SK-N-SH (cell line): ENCODE data around the gene SYT13. TPM values are rescaled to one million over a fixed set of nuclear protein-coding genes. Genes with fewer than 3 reads are reported as not detected.

ENCODE experiments used
- CTCF ChIA-PET: fragments of 300-600, 350-600 bp; formaldehyde crosslinking; extraction: SDS; loops from one replicate; lab custom pipeline; 2021; lab: Yijun Ruan, JAX
- POLR2A ChIA-PET: fragments of 350-600 bp; sonication (Branson Sonifier 250); formaldehyde crosslinking; extraction: SDS; loops from one replicate; lab custom pipeline; 2020; ENCODE audit warnings: antibody characterized with exemption, inconsistent platforms; lab: Yijun Ruan, JAX
- DNase-seq: peaks from one replicate; pipeline ENCODE4 v3.0.0; 2012
- H2AFZ ChIP-seq: fragments of 200-600 bp; sonication (generic); 2 replicates; pipeline ENCODE4 v1.8.1; 2016; ENCODE audit warnings: antibody characterized with exemption, mild to moderate bottlenecking, low read depth
- H3F3A ChIP-seq: fragments of 200-600 bp; sonication (generic); replicated peaks from 2 replicates; pipeline ENCODE3; 2016; ENCODE audit warnings: antibody characterized with exemption, mild to moderate bottlenecking; ENCODE audit not compliant: insufficient read depth
- H3K27ac ChIP-seq, 2 experiments: fragments of 200-500 bp in 1 of 2; fragments of 200-600 bp in 1 of 2; sonication (Bioruptor generic) in 1 of 2; sonication (generic), shearing (Covaris generic) in 1 of 2; 2 replicates each; pipeline versions ENCODE4 v1.5.1 to v1.6.1; 2014 to 2016; ENCODE audit warnings: low read depth in 2 of 2, inconsistent platforms in 1 of 2, low read length in 1 of 2, mild to moderate bottlenecking in 1 of 2, mixed read lengths in 1 of 2
- H3K27me3 ChIP-seq: fragments of 200-600 bp; sonication (generic), shearing (Covaris generic); 2 replicates; pipeline ENCODE4 v1.6.1; 2016; ENCODE audit warnings: mixed run types; ENCODE audit not compliant: insufficient read depth
- H3K36me3 ChIP-seq, 2 experiments: fragments of 200-500 bp in 1 of 2; fragments of 200-600 bp in 1 of 2; sonication (Bioruptor generic) in 1 of 2; sonication (generic) in 1 of 2; replicated peaks in 1 of 2; 2 replicates each; pipeline versions ENCODE3 to v1.5.1; 2014 to 2016; ENCODE audit warnings: low read length in 1 of 2, mild to moderate bottlenecking in 1 of 2; ENCODE audit not compliant: insufficient read depth in 2 of 2, control insufficient read depth in 1 of 2
- H3K4me1 ChIP-seq, 2 experiments: fragments of 200-500 bp in 1 of 2; fragments of 200-600 bp in 1 of 2; sonication (Bioruptor generic) in 1 of 2; sonication (generic), shearing (Covaris generic) in 1 of 2; 2 replicates each; pipeline versions ENCODE4 v1.5.1 to v1.6.1; 2014 to 2016; ENCODE audit warnings: low read depth in 1 of 2, low read length in 1 of 2, mixed run types in 1 of 2; ENCODE audit not compliant: insufficient read depth in 2 of 2, control insufficient read depth in 1 of 2
- H3K4me2 ChIP-seq: fragments of 200-600 bp; sonication (generic), shearing (Covaris generic); 2 replicates; pipeline ENCODE4 v1.6.1; 2017; ENCODE audit warnings: mixed run types
- H3K4me3 ChIP-seq, 2 experiments: fragments of 200-500 bp in 1 of 2; fragments of 200-600 bp in 1 of 2; sonication (Bioruptor generic) in 1 of 2; sonication (generic), shearing (Covaris generic) in 1 of 2; 2 replicates each; pipeline versions ENCODE4 v1.5.1 to v1.8.1; 2014 to 2016; ENCODE audit warnings: low read depth in 2 of 2, inconsistent platforms in 1 of 2, low read length in 1 of 2, mild to moderate bottlenecking in 1 of 2, mixed read lengths in 1 of 2, moderate library complexity in 1 of 2
- H3K79me2 ChIP-seq: fragments of 200-600 bp; sonication (generic); 2 replicates; pipeline ENCODE4 v1.8.1; 2017; ENCODE audit warnings: mild to moderate bottlenecking; ENCODE audit not compliant: insufficient read depth
- H3K9ac ChIP-seq: fragments of 200-600 bp; sonication (generic); 2 replicates; pipeline ENCODE4 v1.6.1; 2017; ENCODE audit warnings: mixed run types
- H3K9me2 ChIP-seq: fragments of 200-600 bp; sonication (generic); 2 replicates; pipeline ENCODE4 v1.6.1; 2017; ENCODE audit warnings: mixed run types
- H3K9me3 ChIP-seq: fragments of 200-600 bp; sonication (generic); 2 replicates; pipeline ENCODE4 v1.6.1; 2017; ENCODE audit warnings: mixed run types, mild to moderate bottlenecking, moderate library complexity
- H4K20me1 ChIP-seq: fragments of 200-600 bp; sonication (generic); 2 replicates; pipeline ENCODE4 v1.6.1; 2017; ENCODE audit warnings: mild to moderate bottlenecking, mixed run types; ENCODE audit not compliant: insufficient read depth
- CTCF ChIP-seq: fragments of 200-600 bp; sonication (generic); IDR thresholded peaks from 2 replicates; pipeline ENCODE4 v1.6.1; 2017; ENCODE audit warnings: antibody characterized with exemption, mild to moderate bottlenecking, moderate library complexity
- EZH2phosphoT487 ChIP-seq: fragments of 200-600 bp; sonication (generic); IDR thresholded peaks from 2 replicates; pipeline ENCODE4 v1.6.1; 2017; ENCODE audit warnings: low read depth, mixed run types, mild to moderate bottlenecking, antibody characterized with exemption, moderate library complexity, borderline replicate concordance
- FOSL2 ChIP-seq: IDR thresholded peaks from 2 replicates; pipeline ENCODE4 v1.4.0; 2012; ENCODE audit warnings: low read depth, mild to moderate bottlenecking, moderate library complexity, borderline replicate concordance
- FOXM1 ChIP-seq: IDR thresholded peaks from 2 replicates; pipeline ENCODE4 v1.4.0; 2012; ENCODE audit warnings: low read depth, mild to moderate bottlenecking
- GABPA ChIP-seq: IDR thresholded peaks from 2 replicates; pipeline ENCODE4 v1.4.0; 2012; ENCODE audit warnings: low read depth, mild to moderate bottlenecking
- GATA2 ChIP-seq: sonication (generic); formaldehyde crosslinking; IDR thresholded peaks from 2 replicates; pipeline ENCODE4 v1.5.0; 2020; ENCODE audit warnings: mild to moderate bottlenecking, missing genetic modification reagents
- MEF2A ChIP-seq: IDR thresholded peaks from 2 replicates; pipeline ENCODE4 v1.4.0; 2012; ENCODE audit warnings: low read depth, borderline replicate concordance
- PBX3 ChIP-seq: IDR thresholded peaks from 2 replicates; pipeline ENCODE4; 2012
- RXRA ChIP-seq: IDR thresholded peaks from 2 replicates; pipeline ENCODE4 v1.4.0; 2012; ENCODE audit warnings: low read depth, mild to moderate bottlenecking, borderline replicate concordance
- TAF1 ChIP-seq: IDR thresholded peaks from 2 replicates; pipeline ENCODE4 v1.6.1; 2012; ENCODE audit warnings: low read depth, mild to moderate bottlenecking, low read length, moderate library complexity, borderline replicate concordance
- TCF12 ChIP-seq: IDR thresholded peaks from 2 replicates; pipeline ENCODE4 v1.4.0; 2012
- TEAD4 ChIP-seq: IDR thresholded peaks from 2 replicates; pipeline ENCODE4 v1.4.0; 2012; ENCODE audit warnings: mild to moderate bottlenecking, borderline replicate concordance; ENCODE audit not compliant: insufficient read depth
- USF2 ChIP-seq: fragments of 150-350 bp; IDR thresholded peaks from 2 replicates; pipeline ENCODE4 v1.6.1; 2017; ENCODE audit warnings: antibody characterized with exemption, low read length, low read depth, borderline replicate concordance
- YY1 ChIP-seq: IDR thresholded peaks from 2 replicates; pipeline ENCODE4 v1.4.0; 2012; ENCODE audit warnings: low read depth, mild to moderate bottlenecking
- WGBS: methylation state at CpG from one replicate; pipeline ENCODE4 v1.1.6; 2017; ENCODE audit warnings: low lambda C conversion rate; 5-methylcytosine and 5-hydroxymethylcytosine counted together
- polyA plus RNA-seq, 3 experiments: library from polyadenylated mRNA; depleted of rRNA; stranded (reverse); fragments of >200 nt; gene quantifications; 2 replicates each; pipeline ENCODE4 v1.2.3, GENCODE V29; 2012
- TF ChIP-seq, protein P1 (sequence below): IDR thresholded peaks from 2 replicates; pipeline ENCODE4 v1.4.0; 2012; ENCODE audit warnings: low read depth, borderline replicate concordance
- TF ChIP-seq, protein P2 (sequence below): fragments of 150-350 bp; IDR thresholded peaks from 2 replicates; pipeline ENCODE4 v1.6.1; 2016; ENCODE audit warnings: mild to moderate bottlenecking, low read depth, low read length

SYT13 gene
- polyA plus RNA-seq, 1 of the 3 experiments (the other 2 are of a cell fraction), result not detected

DNA sequence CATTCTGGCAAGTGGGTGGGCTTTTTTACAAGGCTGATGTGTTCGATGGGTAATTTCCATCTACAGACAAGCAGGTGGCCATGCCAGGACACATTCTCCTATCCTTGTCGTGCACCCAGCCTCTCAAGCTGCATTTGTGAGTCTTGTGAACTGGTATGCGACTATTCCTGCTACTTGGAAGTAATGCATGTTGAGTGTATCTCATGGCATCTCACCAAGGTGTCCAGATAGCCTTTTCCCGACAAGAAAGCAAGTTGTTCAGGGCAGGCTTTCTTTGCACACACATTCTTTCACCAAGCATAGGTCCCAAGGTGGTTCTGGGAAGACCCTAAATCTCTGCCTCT, 18.8 kb upstream of the SYT13 start:
- no peak overlapping the region for H3K4me2 ChIP-seq
- no peak overlapping the region for H3K27ac ChIP-seq
- H3K4me3 ChIP-seq, result no peak overlapping the region
- H2AFZ ChIP-seq, result no peak overlapping the region
- no peak for TF ChIP-seq YY1
- no peak for TF ChIP-seq USF2
- TF ChIP-seq, protein P1, sequence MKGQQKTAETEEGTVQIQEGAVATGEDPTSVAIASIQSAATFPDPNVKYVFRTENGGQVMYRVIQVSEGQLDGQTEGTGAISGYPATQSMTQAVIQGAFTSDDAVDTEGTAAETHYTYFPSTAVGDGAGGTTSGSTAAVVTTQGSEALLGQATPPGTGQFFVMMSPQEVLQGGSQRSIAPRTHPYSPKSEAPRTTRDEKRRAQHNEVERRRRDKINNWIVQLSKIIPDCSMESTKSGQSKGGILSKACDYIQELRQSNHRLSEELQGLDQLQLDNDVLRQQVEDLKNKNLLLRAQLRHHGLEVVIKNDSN, result no peak
- no peak for TF ChIP-seq PBX3
- no peaks in the 10 kb centered on the region for H3K9me2 ChIP-seq
- no peaks in the 10 kb centered on the region for H3K36me3 ChIP-seq
- no peak for DNase-seq
- no peaks in the 10 kb centered on the region for H3F3A ChIP-seq
- no peaks in the 10 kb centered on the region for H3K4me1 ChIP-seq
- 54% methylated on average over 4 of the region's 4 CpGs for WGBS
- CTCF ChIA-PET, result interaction anchor here (0.9 to 1.6 kb wide), 5 partner anchors 27 to 200 kb away, joined by 3 to 6 read pairs (median 4); no protein-coding TSS in a partner anchor
- H3K9me3 ChIP-seq, result no peaks in the 10 kb centered on the region
- no peak overlapping the region for H3K9ac ChIP-seq
- peaks cover 28% of the 10 kb centered on the region for H3K27me3 ChIP-seq
- no peaks in the 10 kb centered on the region for H4K20me1 ChIP-seq
- no peaks in the 10 kb centered on the region for H3K79me2 ChIP-seq
- POLR2A ChIA-PET, result no interaction called here

GRCh38 chr11:45304111-45304991, 18.2 kb upstream of the SYT13 start:
- Histone ChIP-seq H3K79me2 (no peaks in the 10 kb centered on the region), H3K9me2 (no peaks in the 10 kb centered on the region), H3K27me3 (peaks cover 28% of the 10 kb centered on the region), H3K9ac (no peak overlapping the region), H4K20me1 (no peaks in the 10 kb centered on the region), H3K4me2 (no peak overlapping the region), H2AFZ (no peak overlapping the region), H3K4me1 (no peaks in the 10 kb centered on the region), H3K9me3 (no peaks in the 10 kb centered on the region), H3K4me3 (no peak overlapping the region), H3K27ac (no peak overlapping the region), H3K36me3 (no peaks in the 10 kb centered on the region), H3F3A (no peaks in the 10 kb centered on the region)
- 64% methylated on average over 10 of the region's 15 CpGs for WGBS
- DNase-seq, result no peak
- CTCF ChIA-PET, result interaction anchor here (0.9 to 3.2 kb wide), 8 partner anchors 9 to 368 kb away, joined by 3 to 11 read pairs (median 3); no protein-coding TSS in a partner anchor
- POLR2A ChIA-PET, result no interaction called here
- TF ChIP-seq YY1, result no peak
- TF ChIP-seq FOSL2, result no peak
- TF ChIP-seq CTCF, result no peak
- no peak for TF ChIP-seq FOXM1
- TF ChIP-seq TEAD4, result no peak
- TF ChIP-seq MEF2A, result no peak
- TF ChIP-seq EZH2phosphoT487, result no peak
- TF ChIP-seq GATA2 (CRISPR knock-in tag), result no peak
- TF ChIP-seq, protein P2, sequence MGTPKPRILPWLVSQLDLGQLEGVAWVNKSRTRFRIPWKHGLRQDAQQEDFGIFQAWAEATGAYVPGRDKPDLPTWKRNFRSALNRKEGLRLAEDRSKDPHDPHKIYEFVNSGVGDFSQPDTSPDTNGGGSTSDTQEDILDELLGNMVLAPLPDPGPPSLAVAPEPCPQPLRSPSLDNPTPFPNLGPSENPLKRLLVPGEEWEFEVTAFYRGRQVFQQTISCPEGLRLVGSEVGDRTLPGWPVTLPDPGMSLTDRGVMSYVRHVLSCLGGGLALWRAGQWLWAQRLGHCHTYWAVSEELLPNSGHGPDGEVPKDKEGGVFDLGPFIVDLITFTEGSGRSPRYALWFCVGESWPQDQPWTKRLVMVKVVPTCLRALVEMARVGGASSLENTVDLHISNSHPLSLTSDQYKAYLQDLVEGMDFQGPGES, result no peak
- no peak for TF ChIP-seq PBX3
- TF ChIP-seq TAF1, result no peak
- TF ChIP-seq GABPA, result no peak
- TF ChIP-seq RXRA, result no peak
- no peak for TF ChIP-seq TCF12
- no peak for TF ChIP-seq USF2
